OCI-LY7 (cell line): Measurements from ENCODE around the gene SLC16A3. TPM values are rescaled to one million over a fixed set of nuclear protein-coding genes. Genes with fewer than 3 reads are reported as not detected.

Experiments used
- BruUV-seq: library from RNA; stranded (reverse); fragments of 400-500 nt; replicated peaks from 2 replicates; lab custom pipeline; 2021; lab: Mats Ljungman, UMichigan
- CTCF ChIA-PET: fragments of 300-600 bp; sonication (Branson Sonifier 250); formaldehyde crosslinking; loops from one replicate; lab custom pipeline; 2022; ENCODE audit warnings: antibody characterized with exemption; ENCODE audit not compliant: unreplicated experiment; lab: Charles Lee
- POLR2A ChIA-PET: fragments of 300-600 bp; sonication (Branson Sonifier 250); formaldehyde crosslinking; loops from one replicate; lab custom pipeline; 2022; ENCODE audit warnings: antibody characterized with exemption; lab: Charles Lee
- DNase-seq: peaks from one replicate; pipeline ENCODE4 v3.0.0-alpha.2; 2015; ENCODE audit warnings: low spot score
- H2AFZ ChIP-seq: fragments of 200-600 bp; sonication (generic), shearing (Covaris generic); 2 replicates; pipeline ENCODE4 v1.6.1; 2014; ENCODE audit warnings: mild to moderate bottlenecking, antibody characterized with exemption, low read length, moderate library complexity
- H3K27ac ChIP-seq: fragments of 200-600 bp; sonication (generic); 2 replicates; pipeline ENCODE4 v1.5.1; 2014; ENCODE audit warnings: mixed run types, low read depth, mild to moderate bottlenecking, moderate library complexity, low read length, inconsistent platforms; ENCODE audit not compliant: poor library complexity, severe bottlenecking
- H3K36me3 ChIP-seq: fragments of 200-600 bp; sonication (generic); 2 replicates; pipeline ENCODE4 v1.6.1; 2014; ENCODE audit warnings: mild to moderate bottlenecking, antibody characterized with exemption, low read length, moderate library complexity, mixed read lengths; ENCODE audit not compliant: insufficient read depth
- H3K4me1 ChIP-seq: fragments of 200-600 bp; sonication (generic); 2 replicates; pipeline ENCODE4 v1.5.1; 2014; ENCODE audit warnings: mild to moderate bottlenecking, low read length; ENCODE audit not compliant: insufficient read depth, poor library complexity, severe bottlenecking
- H3K4me2 ChIP-seq: fragments of 200-600 bp; sonication (generic); 2 replicates; pipeline ENCODE4 v1.6.1; 2014; ENCODE audit warnings: mild to moderate bottlenecking, low read length
- H3K4me3 ChIP-seq: fragments of 200-600 bp; sonication (generic); 2 replicates; pipeline ENCODE4 v1.5.1; 2014; ENCODE audit warnings: mild to moderate bottlenecking, low read depth, low read length; ENCODE audit not compliant: poor library complexity, severe bottlenecking
- H3K79me2 ChIP-seq: fragments of 200-600 bp; sonication (generic); 2 replicates; pipeline ENCODE4 v1.6.1; 2016; ENCODE audit warnings: low read depth, mild to moderate bottlenecking, low read length, moderate library complexity, mixed read lengths; ENCODE audit not compliant: insufficient read depth
- H3K9me2 ChIP-seq: fragments of 200-600 bp; sonication (generic); 2 replicates; pipeline ENCODE4 v1.6.1; 2016; ENCODE audit warnings: mild to moderate bottlenecking, low read length, mixed read lengths; ENCODE audit not compliant: insufficient read depth
- H3K9me3 ChIP-seq: fragments of 200-600 bp; sonication (generic); 2 replicates; pipeline ENCODE4 v1.6.1; 2014; ENCODE audit warnings: mild to moderate bottlenecking, mixed run types, low read length, mixed read lengths
- H4K20me1 ChIP-seq: fragments of 200-600 bp; sonication (generic); 2 replicates; pipeline ENCODE4 v1.6.1; 2014; ENCODE audit warnings: mild to moderate bottlenecking, antibody characterized with exemption, low read length, moderate library complexity, mixed read lengths; ENCODE audit not compliant: insufficient read depth
- EZH2phosphoT487 ChIP-seq: fragments of 200-600 bp; sonication (generic); IDR thresholded peaks from 2 replicates; pipeline ENCODE4 v1.6.1; 2018; ENCODE audit warnings: low read depth, borderline replicate concordance, mild to moderate bottlenecking, mixed run types, antibody characterized with exemption, low read length, moderate library complexity, mixed read lengths
- intact Hi-C: fragments of 100-400 bp; cut with micrococcal nuclease; formaldehyde crosslinking; loops from one replicate; pipeline ENCODE4 v1.10.0; 2022; ENCODE audit not compliant: unreplicated experiment
- total RNA-seq, 2 experiments: library from RNA; depleted of rRNA in 1 of 2; stranded (reverse); fragments of >200 nt in 1 of 2; shearing (Covaris generic) in 1 of 2; gene quantifications; 2 replicates each; pipeline ENCODE4 v1.2.3, GENCODE V29; 2014 to 2022
- TF ChIP-seq, protein P1 (sequence below): fragments of 200-600 bp; sonication (generic); conservative IDR thresholded peaks from 2 replicates; pipeline ENCODE4 v1.5.1; 2014; ENCODE audit warnings: mild to moderate bottlenecking, antibody characterized with exemption, low read length, moderate library complexity, mixed read lengths

The SLC16A3 gene
- total RNA-seq, 2 experiments from 2014 or later, result 21.6 to 55.0 TPM

DNA sequence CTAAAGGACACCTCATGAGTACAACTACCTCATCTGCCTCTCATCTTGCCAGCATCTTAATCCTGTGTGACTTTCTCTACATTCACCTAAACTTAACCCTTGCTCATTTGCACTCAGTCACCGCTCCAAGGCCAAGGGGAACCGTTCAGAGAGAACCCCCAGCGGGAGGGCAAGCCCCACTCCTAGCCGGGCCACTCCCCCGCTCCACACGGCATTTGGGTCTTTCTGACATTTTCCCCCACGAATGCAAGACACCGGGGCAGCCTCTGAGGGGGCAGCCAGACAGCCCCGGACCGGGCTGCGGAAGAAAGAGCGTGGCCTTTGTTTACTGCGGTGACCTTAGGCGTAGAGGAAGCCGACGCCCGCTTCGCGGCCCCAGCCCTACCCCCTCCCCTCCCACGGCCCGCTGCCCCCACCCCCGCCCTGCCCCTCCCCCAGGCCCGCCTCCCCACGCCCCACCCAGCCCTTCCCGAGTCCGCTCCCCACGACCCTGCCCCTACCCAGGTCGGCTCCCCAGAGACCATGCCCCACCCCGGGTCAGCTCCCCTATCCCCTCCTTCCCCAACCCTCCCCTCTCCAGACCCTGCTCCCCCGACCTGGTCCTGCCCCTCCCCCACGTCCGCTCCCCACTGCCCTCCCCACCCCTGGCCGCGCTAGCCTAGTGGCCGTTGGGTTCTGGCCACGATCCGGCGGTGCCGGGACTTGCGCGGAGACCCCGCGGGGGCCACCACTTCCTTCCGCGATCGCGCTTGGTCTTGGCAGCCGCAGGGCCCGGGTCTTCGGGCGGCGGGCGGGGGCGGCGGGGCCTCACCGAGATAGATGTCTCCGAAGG is 43.9 kb downstream of the SLC16A3 start:
- peak overlapping the region; percentile 55; the same call in 1 of the 2 replicates for H2AFZ ChIP-seq

DNA sequence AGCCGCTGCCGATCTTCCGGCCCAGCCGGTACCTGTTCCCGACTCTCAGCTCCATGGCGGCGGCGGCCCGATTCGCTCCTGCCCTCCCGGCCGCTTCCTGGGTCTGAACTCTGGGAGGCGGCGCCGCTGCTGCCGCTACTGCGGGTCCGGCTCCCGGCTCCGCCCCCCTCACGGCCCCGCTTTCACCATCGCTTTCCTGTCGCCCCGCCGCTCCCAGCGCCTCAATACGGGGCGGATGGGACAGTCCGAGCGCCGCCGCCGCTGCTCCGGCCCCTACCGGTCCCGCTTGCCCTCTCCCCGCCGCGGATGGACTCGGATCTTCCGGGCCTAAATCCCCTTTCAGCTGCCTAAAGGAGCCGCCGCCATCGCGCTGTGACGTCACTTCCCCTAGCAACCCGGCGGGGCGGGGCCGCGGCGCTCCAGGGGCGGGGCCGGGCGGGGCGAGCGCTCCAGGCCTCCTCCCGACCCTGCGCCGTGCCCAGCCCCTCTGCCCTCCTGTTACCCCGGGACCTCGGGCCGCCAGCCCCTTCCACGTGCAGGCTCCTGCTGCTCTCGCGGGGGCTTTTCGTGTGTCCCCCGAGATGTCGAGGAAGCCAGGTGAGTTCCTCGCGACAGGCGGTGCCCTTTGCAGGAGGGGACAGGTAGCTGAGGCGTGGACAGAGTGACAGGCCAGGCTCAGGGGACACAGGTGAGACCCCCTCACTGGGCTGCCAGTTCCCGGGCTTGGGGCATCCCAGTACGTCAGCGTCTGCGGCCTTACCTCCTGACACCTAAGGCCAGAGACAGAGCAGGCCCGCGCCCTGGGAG is 44.7 kb downstream of the SLC16A3 start, which contains the start of gene CSNK1D:
Gene CSNK1D (minus strand): TSS at position 374 of the 807 bp plus-strand sequence. CDS start 319 bp downstream, at position 55.
- H3K4me3 ChIP-seq, result peak within 1 kb of the TSS; percentile 90
- peak within 1 kb of the TSS; percentile 81 for H3K4me2 ChIP-seq
- POLR2A ChIA-PET, result interaction anchor here (1.2 to 1.3 kb wide), 2 partner anchors 8 to 25 kb away, joined by 3 read pairs; no protein-coding TSS in a partner anchor
- H3K9me2 ChIP-seq, result no peaks in the 10 kb centered on the region
- intact Hi-C loops, result loop anchor here (1.0 kb wide), 1 partner anchor 19 kb away; no protein-coding TSS in a partner anchor
- DNase-seq, result peak; percentile 95
- peaks cover 36% of the 10 kb centered on the region for H3K36me3 ChIP-seq
- peak within 1 kb of the TSS; percentile 60 for H3K27ac ChIP-seq
- TF ChIP-seq, protein P1, sequence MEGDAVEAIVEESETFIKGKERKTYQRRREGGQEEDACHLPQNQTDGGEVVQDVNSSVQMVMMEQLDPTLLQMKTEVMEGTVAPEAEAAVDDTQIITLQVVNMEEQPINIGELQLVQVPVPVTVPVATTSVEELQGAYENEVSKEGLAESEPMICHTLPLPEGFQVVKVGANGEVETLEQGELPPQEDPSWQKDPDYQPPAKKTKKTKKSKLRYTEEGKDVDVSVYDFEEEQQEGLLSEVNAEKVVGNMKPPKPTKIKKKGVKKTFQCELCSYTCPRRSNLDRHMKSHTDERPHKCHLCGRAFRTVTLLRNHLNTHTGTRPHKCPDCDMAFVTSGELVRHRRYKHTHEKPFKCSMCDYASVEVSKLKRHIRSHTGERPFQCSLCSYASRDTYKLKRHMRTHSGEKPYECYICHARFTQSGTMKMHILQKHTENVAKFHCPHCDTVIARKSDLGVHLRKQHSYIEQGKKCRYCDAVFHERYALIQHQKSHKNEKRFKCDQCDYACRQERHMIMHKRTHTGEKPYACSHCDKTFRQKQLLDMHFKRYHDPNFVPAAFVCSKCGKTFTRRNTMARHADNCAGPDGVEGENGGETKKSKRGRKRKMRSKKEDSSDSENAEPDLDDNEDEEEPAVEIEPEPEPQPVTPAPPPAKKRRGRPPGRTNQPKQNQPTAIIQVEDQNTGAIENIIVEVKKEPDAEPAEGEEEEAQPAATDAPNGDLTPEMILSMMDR, result no peak
- no peak for TF ChIP-seq EZH2phosphoT487
- H3K79me2 ChIP-seq, result peaks cover 45% of the 10 kb centered on the region
- no TSS peak for BruUV-seq
- H3K4me1 ChIP-seq, result peaks cover 17% of the 10 kb centered on the region
- peaks cover 17% of the 10 kb centered on the region for H4K20me1 ChIP-seq
- H3K9me3 ChIP-seq, result no peaks in the 10 kb centered on the region
- CTCF ChIA-PET, result interaction anchor here (0.6 kb wide), 1 partner anchor 142 kb away, joined by 4 read pairs; no protein-coding TSS in a partner anchor
- H2AFZ ChIP-seq, result peak within 1 kb of the TSS; percentile 55; the same call in 1 of the 2 replicates

More for the DNA sequence above, 43.9 kb downstream of the SLC16A3 start:
- no peaks in the 10 kb centered on the region for H3K9me3 ChIP-seq
- peaks cover 17% of the 10 kb centered on the region for H3K4me1 ChIP-seq
- peak; percentile 57 for DNase-seq
- TF ChIP-seq EZH2phosphoT487, result no peak
- TF ChIP-seq, protein P1, result no peak
- H3K4me3 ChIP-seq, result peak overlapping the region; percentile 90
- POLR2A ChIA-PET, result interaction anchor here (1.3 kb wide), 1 partner anchor 26 kb away, joined by 3 read pairs; no protein-coding TSS in a partner anchor
- BruUV-seq, result no TSS peak
- H3K9me2 ChIP-seq, result no peaks in the 10 kb centered on the region
- peaks cover 24% of the 10 kb centered on the region for H4K20me1 ChIP-seq
- H3K36me3 ChIP-seq, result peaks cover 44% of the 10 kb centered on the region
- intact Hi-C loops, result loop anchor here (1.0 kb wide), 1 partner anchor 20 kb away; no protein-coding TSS in a partner anchor
- peak overlapping the region; percentile 81 for H3K4me2 ChIP-seq
- CTCF ChIA-PET, result interaction anchor here (0.6 kb wide), 1 partner anchor 141 kb away, joined by 4 read pairs; no protein-coding TSS in a partner anchor
- H3K27ac ChIP-seq, result peak overlapping the region; percentile 60
- peaks cover 53% of the 10 kb centered on the region for H3K79me2 ChIP-seq
